Smooth muscle cell (in vitro differentiated cells): Measurements from ENCODE around the gene PLA2G4F. TPM values are rescaled to one million over a fixed set of nuclear protein-coding genes. Genes with fewer than 3 reads are reported as not detected.

Experiments
- DNase-seq: peaks from one replicate; lab custom pipeline; 2025; ENCODE audit not compliant: unreplicated experiment; lab: John Stamatoyannopoulos, UW
- H2AFZ ChIP-seq: fragments of 200-600 bp; sonication (generic); 2 replicates; pipeline ENCODE4 v1.6.0; 2016; ENCODE audit warnings: antibody characterized with exemption, low read depth, mild to moderate bottlenecking
- H3F3A ChIP-seq: fragments of 200-600 bp; sonication (generic); 2 replicates; pipeline ENCODE4 v1.6.0; 2017; ENCODE audit warnings: antibody characterized with exemption, low read depth
- H3K27ac ChIP-seq: fragments of 200-600 bp; sonication (generic); 2 replicates; pipeline ENCODE4 v1.5.1; 2016; ENCODE audit warnings: low read depth, mild to moderate bottlenecking
- H3K27me3 ChIP-seq: fragments of 200-600 bp; sonication (generic); 2 replicates; pipeline ENCODE4 v1.6.1; 2016; ENCODE audit warnings: low read depth, mild to moderate bottlenecking
- H3K36me3 ChIP-seq: fragments of 200-600 bp; sonication (generic); 2 replicates; pipeline ENCODE4 v1.5.1; 2016; ENCODE audit warnings: low read depth
- H3K4me1 ChIP-seq: fragments of 200-600 bp; sonication (generic); 2 replicates; pipeline ENCODE4 v1.5.1; 2016; ENCODE audit warnings: low read depth
- H3K4me2 ChIP-seq: fragments of 200-600 bp; sonication (generic); 2 replicates; pipeline ENCODE4 v1.6.0; 2016; ENCODE audit warnings: mild to moderate bottlenecking
- H3K4me3 ChIP-seq: fragments of 200-600 bp; sonication (generic); 2 replicates; pipeline ENCODE4 v1.5.1; 2016; ENCODE audit warnings: mild to moderate bottlenecking
- H3K79me2 ChIP-seq: fragments of 200-600 bp; sonication (generic); 2 replicates; pipeline ENCODE4 v1.6.0; 2016; ENCODE audit warnings: low read depth, mild to moderate bottlenecking
- H3K9ac ChIP-seq: fragments of 200-600 bp; sonication (generic); 2 replicates; pipeline ENCODE4 v1.6.0; 2016; ENCODE audit warnings: low read depth
- H3K9me3 ChIP-seq: fragments of 200-600 bp; sonication (generic); replicated peaks from 2 replicates; pipeline ENCODE4 v1.5.1; 2016; ENCODE audit warnings: low read depth
- H4K20me1 ChIP-seq: fragments of 200-600 bp; sonication (generic); 2 replicates; pipeline ENCODE4 v1.6.0; 2016; ENCODE audit warnings: low read depth
- WGBS: methylation state at CpG from one replicate; pipeline ENCODE4 v1.1.7; 2016; ENCODE audit warnings: low lambda C conversion rate; 5-methylcytosine and 5-hydroxymethylcytosine counted together
- polyA plus RNA-seq: library from polyadenylated mRNA; unstranded; fragments of >200 nt; fragmentation: Nextera tagmentation; extraction: Ambion mirVana; gene quantifications from 2 replicates; pipeline ENCODE4 v1.2.1, GENCODE V29; 2016
- total RNA-seq: library from RNA; depleted of rRNA; stranded (reverse); fragments of >200 nt; gene quantifications from 2 replicates; pipeline ENCODE4 v1.2.3, GENCODE V29; 2014
- TF ChIP-seq, protein P1 (sequence below): fragments of 200-600 bp; sonication (generic); IDR thresholded peaks from 2 replicates; pipeline ENCODE4 v1.5.1; 2017; ENCODE audit warnings: borderline replicate concordance, mild to moderate bottlenecking, antibody characterized with exemption; ENCODE audit not compliant: insufficient read depth, poor library complexity, severe bottlenecking

The PLA2G4F gene
- total and polyA plus RNA-seq, 2 experiments from 2014 or later: 0.46 to 1.3 TPM

DNA sequence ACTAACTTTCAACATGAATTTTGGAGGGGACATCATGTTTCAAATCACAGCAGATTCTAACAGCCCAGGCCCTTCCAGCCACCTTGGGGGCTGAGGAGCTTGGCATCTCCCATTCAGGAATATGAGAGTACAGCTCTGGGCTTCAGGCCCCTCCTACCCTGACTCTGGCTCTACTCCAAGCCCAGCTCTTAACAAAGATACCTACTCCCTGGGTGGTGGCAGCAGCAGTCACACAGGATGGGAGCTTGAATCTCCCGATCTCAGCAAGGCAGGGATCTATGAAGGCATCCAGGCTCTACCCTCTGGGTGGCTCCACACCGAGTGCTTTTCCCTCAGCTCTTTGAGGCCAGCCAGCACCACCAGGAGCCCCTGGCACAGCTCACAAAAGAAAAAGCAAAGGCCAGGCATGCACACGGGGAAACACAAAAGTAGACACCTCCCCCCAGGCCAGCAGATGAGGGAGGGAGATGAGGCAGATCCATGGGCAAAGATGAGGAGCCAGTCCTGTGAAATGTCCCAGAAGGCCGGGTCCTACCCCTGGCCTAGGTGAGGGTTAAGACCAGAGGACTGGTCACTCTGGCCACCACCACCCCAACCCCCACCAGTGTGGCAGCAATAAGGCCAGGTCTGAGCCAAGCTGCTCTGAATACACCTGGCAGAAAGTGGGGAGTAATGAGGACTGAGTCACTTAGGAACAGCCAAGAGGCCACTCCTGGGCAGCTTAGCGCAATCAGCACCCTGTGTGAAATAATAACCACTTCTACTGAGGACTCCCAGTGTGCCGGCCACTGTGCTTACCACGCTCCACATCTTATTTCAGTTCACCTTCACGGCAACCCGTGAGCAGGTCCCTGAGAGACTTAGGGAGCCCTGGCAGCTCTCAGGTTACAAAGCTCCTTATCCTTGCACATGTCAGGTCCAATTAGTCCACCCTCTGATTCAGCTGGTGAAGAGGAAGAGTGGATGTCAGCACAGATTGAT lies 24.3 kb downstream of the PLA2G4F start:
- Histone ChIP-seq H3K9me3 (no peaks in the 10 kb centered on the region), H2AFZ (no peak overlapping the region), H4K20me1 (no peaks in the 10 kb centered on the region), H3K4me3 (no peak overlapping the region), H3K36me3 (no peaks in the 10 kb centered on the region), H3K9ac (no peak overlapping the region), H3K4me2 (no peak overlapping the region), H3K27ac (no peak overlapping the region), H3K79me2 (no peaks in the 10 kb centered on the region), H3K4me1 (no peaks in the 10 kb centered on the region), H3K27me3 (peaks cover 22% of the 10 kb centered on the region), H3F3A (no peaks in the 10 kb centered on the region)
- TF ChIP-seq, protein P1, sequence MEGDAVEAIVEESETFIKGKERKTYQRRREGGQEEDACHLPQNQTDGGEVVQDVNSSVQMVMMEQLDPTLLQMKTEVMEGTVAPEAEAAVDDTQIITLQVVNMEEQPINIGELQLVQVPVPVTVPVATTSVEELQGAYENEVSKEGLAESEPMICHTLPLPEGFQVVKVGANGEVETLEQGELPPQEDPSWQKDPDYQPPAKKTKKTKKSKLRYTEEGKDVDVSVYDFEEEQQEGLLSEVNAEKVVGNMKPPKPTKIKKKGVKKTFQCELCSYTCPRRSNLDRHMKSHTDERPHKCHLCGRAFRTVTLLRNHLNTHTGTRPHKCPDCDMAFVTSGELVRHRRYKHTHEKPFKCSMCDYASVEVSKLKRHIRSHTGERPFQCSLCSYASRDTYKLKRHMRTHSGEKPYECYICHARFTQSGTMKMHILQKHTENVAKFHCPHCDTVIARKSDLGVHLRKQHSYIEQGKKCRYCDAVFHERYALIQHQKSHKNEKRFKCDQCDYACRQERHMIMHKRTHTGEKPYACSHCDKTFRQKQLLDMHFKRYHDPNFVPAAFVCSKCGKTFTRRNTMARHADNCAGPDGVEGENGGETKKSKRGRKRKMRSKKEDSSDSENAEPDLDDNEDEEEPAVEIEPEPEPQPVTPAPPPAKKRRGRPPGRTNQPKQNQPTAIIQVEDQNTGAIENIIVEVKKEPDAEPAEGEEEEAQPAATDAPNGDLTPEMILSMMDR: no peak
- WGBS: 80% methylated on average over 9 of the region's 9 CpGs
- DNase-seq: no peak

DNA sequence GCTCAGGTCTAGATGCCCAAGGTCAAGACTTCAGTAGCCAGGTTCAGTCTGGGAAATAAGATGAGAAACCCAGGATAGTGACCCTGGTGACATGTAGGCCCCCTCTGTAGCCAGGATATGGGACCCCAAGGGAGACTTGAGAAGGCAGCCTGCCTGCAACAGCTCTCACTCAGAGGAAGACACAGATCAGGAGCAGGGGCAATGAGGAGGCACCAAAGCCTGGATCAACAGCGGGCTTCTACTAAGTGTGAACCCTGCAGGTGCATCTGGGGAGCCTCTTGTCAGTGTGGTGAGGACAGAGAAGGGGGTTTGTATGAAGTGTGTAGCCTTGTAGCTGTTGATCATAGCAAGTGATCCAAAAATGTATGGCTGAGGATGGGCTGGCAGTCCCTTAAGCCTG lies 25.4 kb downstream of the PLA2G4F start:
- Histone ChIP-seq H3K4me3 (no peak overlapping the region), H3F3A (no peaks in the 10 kb centered on the region), H3K36me3 (no peaks in the 10 kb centered on the region), H4K20me1 (no peaks in the 10 kb centered on the region), H3K4me2 (no peak overlapping the region), H2AFZ (no peak overlapping the region), H3K27me3 (peaks cover 22% of the 10 kb centered on the region), H3K9me3 (no peaks in the 10 kb centered on the region), H3K9ac (no peak overlapping the region), H3K4me1 (no peaks in the 10 kb centered on the region), H3K27ac (no peak overlapping the region), H3K79me2 (no peaks in the 10 kb centered on the region)
- WGBS: 96% methylated on average over 1 of the region's 1 CpG
- TF ChIP-seq, protein P1: no peak
- no peak for DNase-seq

DNA sequence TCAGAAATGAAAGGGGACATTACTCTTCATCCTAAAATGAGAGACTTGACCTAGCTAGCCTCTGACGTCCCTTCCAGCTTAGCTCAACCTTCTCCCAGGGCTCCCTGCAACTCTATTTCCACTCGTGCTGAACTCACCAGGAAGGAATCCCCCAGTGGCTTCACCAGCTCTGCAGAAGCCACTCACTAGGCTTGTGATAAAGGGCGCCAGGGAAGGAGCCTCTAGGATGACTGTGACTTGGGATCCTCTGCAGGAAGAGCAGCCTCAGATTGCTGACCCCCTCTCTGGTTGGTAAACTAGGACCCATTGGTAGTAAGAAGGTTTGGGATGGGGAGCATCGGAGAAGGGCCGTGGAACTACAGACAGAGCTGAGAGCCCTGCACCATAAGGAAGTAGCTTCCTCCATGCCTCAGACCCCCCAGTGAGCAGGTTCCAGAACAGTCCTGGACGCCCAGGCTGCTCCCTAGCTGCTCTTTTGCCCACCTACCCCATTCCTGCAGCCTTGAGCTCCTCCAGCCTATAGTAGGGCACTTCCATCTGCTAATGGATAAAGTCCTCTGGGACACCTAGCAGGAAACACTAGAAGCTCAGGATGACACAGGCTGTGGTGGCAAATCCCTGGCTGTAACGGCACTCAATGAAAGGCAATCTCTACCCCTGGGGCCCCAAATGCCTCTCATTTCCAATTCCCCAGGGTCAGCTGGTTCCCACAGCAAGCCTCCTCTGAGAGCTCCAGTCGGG lies 26.0 kb downstream of the PLA2G4F start:
- Histone ChIP-seq H3K9ac (no peak overlapping the region), H3K9me3 (no peaks in the 10 kb centered on the region), H3K27me3 (peaks cover 22% of the 10 kb centered on the region), H3K4me3 (no peak overlapping the region), H3K4me2 (no peak overlapping the region), H3K36me3 (no peaks in the 10 kb centered on the region), H3F3A (no peaks in the 10 kb centered on the region), H3K79me2 (no peaks in the 10 kb centered on the region), H2AFZ (no peak overlapping the region), H3K4me1 (no peaks in the 10 kb centered on the region), H4K20me1 (no peaks in the 10 kb centered on the region), H3K27ac (no peak overlapping the region)
- WGBS: 70% methylated on average over 8 of the region's 8 CpGs
- DNase-seq: no peak
- TF ChIP-seq, protein P1: no peak
